ENCODE measurements around the gene DEAF1. TPM values are rescaled to one million over a fixed set of nuclear protein-coding genes. Genes with fewer than 3 reads are reported as not detected.

The DEAF1 gene
- total and polyA plus RNA-seq, 2 experiments from 2014 or later = 35.0 to 38.5 TPM

DNA sequence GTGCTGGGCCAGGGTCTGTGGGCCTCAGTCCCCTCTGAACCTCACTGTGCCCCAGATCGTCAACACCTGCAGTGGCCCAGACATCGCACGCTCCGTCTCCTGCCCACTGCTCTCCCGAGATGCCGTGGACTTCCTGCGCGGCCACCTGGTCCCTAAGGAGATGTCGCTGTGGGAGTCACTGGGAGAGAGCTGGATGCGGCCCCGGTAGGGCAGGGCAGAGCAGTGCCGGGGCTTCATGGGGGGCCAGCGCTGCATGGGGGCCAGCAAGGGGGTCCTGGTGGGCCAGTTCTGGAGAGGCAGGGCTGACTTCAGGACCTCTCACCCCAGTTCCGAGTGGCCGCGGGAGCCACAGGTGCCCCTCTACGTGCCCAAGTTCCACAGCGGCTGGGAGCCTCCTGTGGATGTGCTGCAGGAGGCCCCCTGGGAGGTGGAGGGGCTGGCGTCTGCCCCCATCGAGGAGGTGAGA, 27.4 kb upstream of the DEAF1 start:
- Histone ChIP-seq H3K27ac (no peak overlapping the region), H4K20me1 (ENCODE audit: insufficient read depth) (no peaks in the 10 kb centered on the region), H3K4me2 (ENCODE audit: unreplicated experiment) (no peak overlapping the region), H3K9me2 (ENCODE audit: insufficient read depth) (no peaks in the 10 kb centered on the region), H3K9ac (no peak overlapping the region), H3K4me3 (no peak overlapping the region), H3K4me1 (ENCODE audit: insufficient read depth) (peaks cover 6% of the 10 kb centered on the region), H3K79me2 (ENCODE audit: insufficient read depth) (0 out of 2 replicates have a peak, but pooled peaks cover 3% of the 10 kb centered on the region), H3K36me3 (ENCODE audit: low read depth) (no peaks in the 10 kb centered on the region), H3K9me3 (ENCODE audit: low read depth) (no peaks in the 10 kb centered on the region), H3F3A (ENCODE audit: insufficient read depth) (no peaks in the 10 kb centered on the region), H2AFZ (no peak overlapping the region), H3K27me3 (replicated peaks; ENCODE audit: insufficient read depth) (no peaks in the 10 kb centered on the region)
- TF ChIP-seq EZH2 (IDR thresholded peaks at IDR 0.05; ENCODE audit: insufficient read depth, poor library complexity, severe bottlenecking) = no peak
- TF ChIP-seq EZH2phosphoT487 (IDR thresholded peaks at IDR 0.05; ENCODE audit: insufficient read depth, low read depth) = no peak
- 79 to 93% methylated on average over 16 to 20 of the region's 20 CpGs for WGBS, 2 experiments (ENCODE audit: low coverage in 1 of 2, low lambda C conversion rate in 2 of 2, missing lambda C conversion rate in 2 of 2)
- in situ Hi-C loops (cut with MboI) = no loop called here
- DNase-seq = no peak

GRCh38 chr11:721741-722345, 26.8 kb upstream of the DEAF1 start:
- H3K27me3 ChIP-seq (replicated peaks; ENCODE audit: insufficient read depth) = no peaks in the 10 kb centered on the region
- H3K9me2 ChIP-seq (ENCODE audit: insufficient read depth) = no peaks in the 10 kb centered on the region
- TF ChIP-seq EZH2phosphoT487 (IDR thresholded peaks at IDR 0.05; ENCODE audit: insufficient read depth, low read depth) (no peak), EZH2 (IDR thresholded peaks at IDR 0.05; ENCODE audit: insufficient read depth, poor library complexity, severe bottlenecking) (no peak)
- DNase-seq = no peak
- H3K9ac ChIP-seq = no peak overlapping the region
- no peaks in the 10 kb centered on the region for H3K36me3 ChIP-seq (ENCODE audit: low read depth)
- H3K27ac ChIP-seq = no peak overlapping the region
- no peak overlapping the region for H3K4me2 ChIP-seq (ENCODE audit: unreplicated experiment)
- 0 out of 2 replicates have a peak, but pooled peaks cover 3% of the 10 kb centered on the region for H3K4me1 ChIP-seq (ENCODE audit: insufficient read depth)
- no peaks in the 10 kb centered on the region for H3K9me3 ChIP-seq (ENCODE audit: low read depth)
- H3K4me3 ChIP-seq = no peak overlapping the region
- in situ Hi-C loops (cut with MboI) = no loop called here
- no peak overlapping the region for H2AFZ ChIP-seq
- no peaks in the 10 kb centered on the region for H4K20me1 ChIP-seq (ENCODE audit: insufficient read depth)
- H3F3A ChIP-seq (ENCODE audit: insufficient read depth) = no peaks in the 10 kb centered on the region
- 92 to 95% methylated on average over 4 to 33 of the region's 33 CpGs for WGBS, 2 experiments (ENCODE audit: low coverage in 1 of 2, low lambda C conversion rate in 2 of 2, missing lambda C conversion rate in 2 of 2)
- 0 out of 2 replicates have a peak, but pooled peaks cover 3% of the 10 kb centered on the region for H3K79me2 ChIP-seq (ENCODE audit: insufficient read depth)

GRCh38 chr11:721247-721740, 26.3 kb upstream of the DEAF1 start:
- no peaks in the 10 kb centered on the region for H3K36me3 ChIP-seq (ENCODE audit: low read depth)
- no peaks in the 10 kb centered on the region for H3K9me2 ChIP-seq (ENCODE audit: insufficient read depth)
- no peaks in the 10 kb centered on the region for H3K9me3 ChIP-seq (ENCODE audit: low read depth)
- H3K4me1 ChIP-seq (ENCODE audit: insufficient read depth) = 0 out of 2 replicates have a peak, but pooled peaks cover 2% of the 10 kb centered on the region
- 0 out of 2 replicates have a peak, but pooled peaks cover 3% of the 10 kb centered on the region for H3K79me2 ChIP-seq (ENCODE audit: insufficient read depth)
- H3F3A ChIP-seq (ENCODE audit: insufficient read depth) = no peaks in the 10 kb centered on the region
- no peaks in the 10 kb centered on the region for H3K27me3 ChIP-seq (replicated peaks; ENCODE audit: insufficient read depth)
- TF ChIP-seq EZH2 (IDR thresholded peaks at IDR 0.05; ENCODE audit: insufficient read depth, poor library complexity, severe bottlenecking) (no peak), EZH2phosphoT487 (IDR thresholded peaks at IDR 0.05; ENCODE audit: insufficient read depth, low read depth) (no peak)
- DNase-seq = no peak
- H3K4me2 ChIP-seq (ENCODE audit: unreplicated experiment) = no peak overlapping the region
- in situ Hi-C loops (cut with MboI) = no loop called here
- H3K9ac ChIP-seq = no peak overlapping the region
- WGBS, 2 experiments (ENCODE audit: low coverage in 1 of 2, low lambda C conversion rate in 2 of 2, missing lambda C conversion rate in 2 of 2) = 93% methylated on average over 9 to 28 of the region's 28 CpGs
- no peak overlapping the region for H2AFZ ChIP-seq
- H3K27ac ChIP-seq = no peak overlapping the region
- H4K20me1 ChIP-seq (ENCODE audit: insufficient read depth) = no peaks in the 10 kb centered on the region
- no peak overlapping the region for H3K4me3 ChIP-seq

- WGBS, 2 experiments (ENCODE audit: low coverage in 1 of 2, low lambda C conversion rate in 2 of 2, missing lambda C conversion rate in 2 of 2) = 68 to 93% methylated on average over 9 to 46 of the region's 53 CpGs
- H2AFZ ChIP-seq = no peak overlapping the region
- H3K4me2 ChIP-seq (ENCODE audit: unreplicated experiment) = no peak overlapping the region
- DNase-seq = no peak
- H3K4me3 ChIP-seq = no peak overlapping the region
- H3K27ac ChIP-seq = no peak overlapping the region
- H4K20me1 ChIP-seq (ENCODE audit: insufficient read depth) = no peaks in the 10 kb centered on the region
- in situ Hi-C loops (cut with MboI) = no loop called here
- H3F3A ChIP-seq (ENCODE audit: insufficient read depth) = no peaks in the 10 kb centered on the region
- H3K9me3 ChIP-seq (ENCODE audit: low read depth) = no peaks in the 10 kb centered on the region
- H3K36me3 ChIP-seq (ENCODE audit: low read depth) = no peaks in the 10 kb centered on the region
- TF ChIP-seq EZH2 (IDR thresholded peaks at IDR 0.05; ENCODE audit: insufficient read depth, poor library complexity, severe bottlenecking) (no peak), EZH2phosphoT487 (IDR thresholded peaks at IDR 0.05; ENCODE audit: insufficient read depth, low read depth) (no peak)
- no peaks in the 10 kb centered on the region for H3K9me2 ChIP-seq (ENCODE audit: insufficient read depth)
- no peaks in the 10 kb centered on the region for H3K4me1 ChIP-seq (ENCODE audit: insufficient read depth)
- no peak overlapping the region for H3K9ac ChIP-seq
- no peaks in the 10 kb centered on the region for H3K27me3 ChIP-seq (replicated peaks; ENCODE audit: insufficient read depth)
- H3K79me2 ChIP-seq (ENCODE audit: insufficient read depth) = 0 out of 2 replicates have a peak, but pooled peaks cover 3% of the 10 kb centered on the region
These were observed 25.7 kb upstream of the DEAF1 start for GRCh38 chr11:720642-721246.

All from GM23248 (cell line).